Brain microvascular endothelial cell (primary cell): ENCODE results near the gene STARD7.

ENCODE experiments used
- DNase-seq: peaks from one replicate; pipeline ENCODE4 v3.0.0-alpha.2; 2020
- H3K27ac ChIP-seq: fragments of 250-450 bp; sonication (Bioruptor Pico); 2 replicates; pipeline ENCODE4 v1.5.1; 2020; ENCODE audit warnings: mild to moderate bottlenecking, moderate library complexity
- H3K27me3 ChIP-seq: fragments of 250-450 bp; sonication (Bioruptor Pico); replicated peaks from 2 replicates; pipeline ENCODE4 v1.5.1; 2020; ENCODE audit warnings: mild to moderate bottlenecking
- H3K36me3 ChIP-seq: fragments of 250-450 bp; sonication (Bioruptor Pico); replicated peaks from 2 replicates; pipeline ENCODE4 v1.5.1; 2020; ENCODE audit warnings: mild to moderate bottlenecking
- H3K4me3 ChIP-seq: 2 replicates; pipeline ENCODE4 v1.5.1; 2011; ENCODE audit warnings: low read depth, mild to moderate bottlenecking, control low read depth, low read length, moderate library complexity
- CTCF ChIP-seq: IDR thresholded peaks from 2 replicates; pipeline ENCODE4 v1.5.1; 2011; ENCODE audit warnings: low read depth, mild to moderate bottlenecking, moderate library complexity, low read length, control low read depth, inconsistent platforms; ENCODE audit errors: missing control alignments
- in situ Hi-C: cut with HindIII; loops from 2 replicates; pipeline ENCODE4 v1.10.0; 2017; ENCODE audit warnings: low sequenced_read_pairs, low pct_ligation_motif_present

The STARD7 gene

DNA sequence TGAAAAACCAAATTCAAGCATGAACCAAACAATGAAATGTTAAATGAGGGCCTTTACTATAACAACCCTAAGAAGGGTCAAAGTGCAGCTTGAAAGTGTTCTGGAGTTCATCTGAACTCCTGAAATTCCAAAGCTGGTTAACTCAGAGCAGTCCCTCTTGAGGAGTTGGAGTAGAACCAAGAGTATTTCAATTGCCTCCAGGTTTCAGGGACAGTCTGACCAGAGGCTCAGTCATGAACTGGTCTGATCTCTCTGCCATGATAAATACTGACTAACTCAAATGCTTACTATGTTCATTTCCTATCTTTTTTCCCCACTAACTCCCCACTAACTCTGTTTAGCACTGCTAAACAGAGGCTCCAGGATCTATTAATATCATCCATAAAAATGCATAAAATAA is 2.7 kb downstream of the STARD7 start:
- peak overlapping the region; percentile 15 for H3K4me3 ChIP-seq
- H3K27ac ChIP-seq, result peak overlapping the region; percentile 12
- DNase-seq, result peak; percentile 18
- H3K27me3 ChIP-seq, result no peaks in the 10 kb centered on the region
- TF ChIP-seq CTCF, result no peak
- no peaks in the 10 kb centered on the region for H3K36me3 ChIP-seq
- in situ Hi-C loops, result no loop called here

DNA sequence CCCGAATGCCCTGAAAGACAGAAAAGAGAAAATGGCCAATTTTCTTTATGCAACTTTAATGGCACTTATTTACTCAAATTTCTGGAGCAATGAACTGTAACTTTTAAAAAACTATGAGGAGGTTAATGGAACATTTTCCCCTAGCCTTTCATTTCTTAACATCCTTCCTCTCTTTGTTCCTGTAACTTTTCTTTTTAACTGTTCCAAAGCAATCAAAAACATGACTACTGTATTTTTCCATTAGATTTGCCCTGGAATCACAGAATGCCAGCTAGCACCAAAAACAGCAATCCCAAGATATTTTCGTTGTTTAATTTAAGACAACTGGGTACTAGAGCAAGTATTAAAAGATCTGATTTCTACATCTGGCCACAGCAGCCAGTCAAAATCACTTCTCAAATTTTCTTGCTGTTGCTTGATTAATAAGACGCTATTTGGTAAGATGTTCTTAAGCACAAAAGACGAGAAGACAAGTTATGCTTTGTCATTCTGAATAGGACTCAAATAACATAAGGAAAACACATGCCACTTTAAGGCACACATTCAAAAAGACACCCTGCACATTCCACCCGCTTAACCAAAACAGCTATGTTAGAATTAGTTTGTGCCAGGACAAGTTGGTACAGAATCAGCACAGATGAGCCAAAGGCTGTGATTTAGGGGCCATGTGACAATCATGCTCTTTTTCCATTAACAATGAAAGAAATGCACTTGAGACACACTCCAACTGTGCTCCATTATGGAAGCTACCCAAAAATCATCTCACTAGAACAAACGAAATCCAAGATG is 3.6 kb downstream of the STARD7 start:
- no peak for TF ChIP-seq CTCF
- Histone ChIP-seq H3K36me3 (no peaks in the 10 kb centered on the region), H3K27ac (peak overlapping the region; percentile 36), H3K4me3 (no peak overlapping the region), H3K27me3 (no peaks in the 10 kb centered on the region)
- no peak for DNase-seq
- in situ Hi-C loops, result no loop called here

- DNase-seq, result no peak
- in situ Hi-C loops, result no loop called here
- H3K4me3 ChIP-seq, result no peak overlapping the region
These were observed 5.2 kb downstream of the STARD7 start for GRCh38 chr2:96203130-96204028.

GRCh38 chr2:96202152-96202854 is 6.3 kb downstream of the STARD7 start:
- H3K27ac ChIP-seq, result no peak overlapping the region
- no peak for TF ChIP-seq CTCF
- H3K36me3 ChIP-seq, result no peaks in the 10 kb centered on the region
- H3K27me3 ChIP-seq, result no peaks in the 10 kb centered on the region
- H3K4me3 ChIP-seq, result no peak overlapping the region
- in situ Hi-C loops, result no loop called here
- no peak for DNase-seq

More at GRCh38 chr2:96203130-96204028, 5.2 kb downstream of the STARD7 start:
- TF ChIP-seq CTCF, result no peak
- Histone ChIP-seq H3K27ac (peak overlapping the region; percentile 18), H3K36me3 (no peaks in the 10 kb centered on the region), H3K27me3 (no peaks in the 10 kb centered on the region)

- no peaks in the 10 kb centered on the region for H3K27me3 ChIP-seq
- TF ChIP-seq CTCF, result no peak
- no peak overlapping the region for H3K27ac ChIP-seq
- no peaks in the 10 kb centered on the region for H3K36me3 ChIP-seq
- H3K4me3 ChIP-seq, result no peak overlapping the region
- no peak for DNase-seq
- in situ Hi-C loops, result no loop called here
These were observed 7.3 kb downstream of the STARD7 start for GRCh38 chr2:96201338-96201737.
